HTERT RPE-1 (cell line): ENCODE data around the gene PEX10.

Experiments
- in situ Hi-C: fragments of 300-500 bp; cut with MboI; formaldehyde crosslinking; loops from 4 replicates; pipeline ENCODE4 v1.14.3; 2020; ENCODE audit warnings: low sequenced_read_pairs

The PEX10 gene

DNA sequence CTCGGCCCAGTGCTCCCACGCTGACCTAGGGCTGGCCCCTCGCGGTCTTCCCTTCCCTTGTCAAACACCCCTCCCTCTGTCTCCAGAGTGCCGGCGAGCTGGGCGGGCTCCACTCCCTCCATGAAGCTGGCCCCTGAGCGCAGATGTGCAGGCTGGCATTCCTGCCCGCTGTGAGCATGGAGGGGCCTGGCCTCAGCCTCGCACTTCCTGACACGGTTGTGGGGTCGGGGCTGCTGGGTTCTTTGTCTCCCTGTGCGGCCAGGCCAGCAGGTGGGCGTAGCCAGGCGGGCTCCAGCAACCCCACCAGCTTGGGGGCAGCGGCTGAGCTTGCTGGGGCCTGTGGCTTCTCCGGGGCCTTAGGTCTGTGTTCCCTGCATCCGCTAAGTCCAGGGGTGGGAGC, 14.2 kb upstream of the PEX10 start:
- in situ Hi-C loops, result no loop called here

DNA sequence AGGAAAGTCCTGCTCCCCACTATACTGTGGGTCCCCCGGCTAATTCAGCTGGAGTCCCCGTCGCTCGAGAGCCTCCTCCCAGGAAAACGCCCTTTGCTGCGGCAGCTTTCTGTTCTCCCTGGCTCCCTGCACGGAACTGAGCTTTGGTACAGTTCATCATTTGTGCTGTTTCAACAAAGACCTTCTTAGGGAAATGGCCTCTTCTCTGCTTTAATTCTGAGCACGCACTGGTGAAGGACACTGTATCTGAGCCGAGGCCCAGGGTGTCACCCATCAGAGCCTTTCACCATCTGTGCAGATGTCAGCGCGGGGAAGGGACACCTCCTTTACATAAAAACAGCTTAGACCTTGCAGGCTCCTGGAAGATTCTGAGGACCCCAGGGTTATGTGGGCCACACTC, 13.5 kb upstream of the PEX10 start:
- in situ Hi-C loops, result no loop called here

DNA sequence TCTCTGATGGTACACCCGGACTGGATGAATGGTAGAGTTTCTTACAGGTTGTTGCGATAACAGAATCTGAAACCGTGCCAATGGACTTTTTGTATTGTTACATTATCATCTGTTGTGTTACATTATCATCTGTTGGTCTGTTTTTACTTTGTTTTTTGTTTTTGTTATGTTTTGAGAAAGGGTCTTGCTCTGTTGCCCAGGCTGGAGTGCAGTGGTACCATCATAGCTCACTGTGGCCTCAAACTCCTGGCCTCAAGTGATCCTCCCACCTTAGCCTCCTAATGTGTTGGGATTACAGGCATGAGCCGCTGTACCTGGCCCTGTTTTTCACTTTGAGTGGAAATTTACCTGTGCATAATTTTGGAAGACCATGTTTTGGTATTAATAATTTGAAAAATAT, 10.2 kb upstream of the PEX10 start:
- in situ Hi-C loops, result no loop called here

DNA sequence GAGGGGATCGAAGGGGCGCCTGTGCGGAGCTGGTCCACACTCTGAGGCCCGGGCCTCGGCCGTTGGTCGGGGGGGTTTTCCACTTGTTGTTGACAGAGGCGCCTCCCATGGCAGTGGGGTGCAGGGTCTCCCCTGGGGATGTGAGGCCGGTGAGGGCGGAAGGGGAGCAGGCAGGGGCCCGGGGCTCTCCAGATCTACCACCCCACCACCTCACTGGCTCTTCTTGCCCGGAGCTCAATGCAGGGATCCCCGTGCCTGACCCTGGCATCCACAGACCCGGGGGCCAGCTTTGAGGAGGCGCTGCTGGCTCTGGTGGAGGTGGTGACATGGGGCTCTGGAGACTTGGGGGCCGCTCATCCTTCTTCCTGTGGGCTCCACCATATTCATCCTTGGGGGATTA, 7.1 kb upstream of the PEX10 start:
- in situ Hi-C loops, result no loop called here

DNA sequence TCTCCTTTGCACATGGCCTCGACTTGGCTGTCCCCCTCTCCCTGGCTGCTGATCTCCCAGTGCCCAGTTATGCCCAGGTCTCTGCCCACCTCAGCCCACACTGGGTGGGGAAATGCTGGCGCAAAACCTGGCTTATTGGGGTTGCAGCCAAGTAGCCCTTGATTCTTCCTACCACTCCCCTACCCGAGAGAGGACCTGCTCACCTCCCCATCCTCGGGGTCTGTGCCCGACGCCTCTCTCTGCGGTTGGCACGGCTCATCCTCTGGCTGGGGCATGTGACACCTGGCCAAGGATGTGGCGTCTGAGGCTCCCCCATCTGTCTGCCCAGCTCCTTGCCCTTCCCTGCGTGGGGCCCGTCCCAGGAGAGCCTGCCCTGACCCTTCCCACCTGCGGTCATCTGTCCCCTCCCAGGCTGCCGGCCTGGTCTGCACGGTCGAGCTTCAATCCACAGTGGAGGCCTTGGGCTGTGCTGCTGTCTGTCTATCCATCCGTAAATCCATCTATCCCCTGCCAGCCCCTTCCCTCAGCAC, 6.5 kb upstream of the PEX10 start:
- in situ Hi-C loops, result no loop called here

DNA sequence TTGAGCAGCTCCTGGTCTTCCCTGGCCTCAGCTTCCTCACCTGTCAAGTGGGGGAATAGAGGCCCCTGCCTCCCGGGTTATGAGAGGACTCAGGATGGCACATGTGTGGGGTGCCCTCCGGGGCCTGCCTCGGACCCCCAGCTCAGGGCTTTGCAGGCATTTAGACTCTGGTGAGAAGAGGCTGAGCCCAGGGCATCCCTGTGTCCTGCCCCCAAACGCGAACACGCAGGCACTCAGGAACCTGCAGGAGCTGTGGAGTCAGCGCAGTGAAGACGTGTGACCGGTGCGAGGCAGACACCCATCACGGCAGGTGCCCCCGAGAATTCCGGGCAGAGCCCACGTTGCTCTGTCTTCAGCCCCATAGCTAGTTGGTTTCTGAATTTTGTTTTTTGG, 5.5 kb upstream of the PEX10 start:
- in situ Hi-C loops, result no loop called here

DNA sequence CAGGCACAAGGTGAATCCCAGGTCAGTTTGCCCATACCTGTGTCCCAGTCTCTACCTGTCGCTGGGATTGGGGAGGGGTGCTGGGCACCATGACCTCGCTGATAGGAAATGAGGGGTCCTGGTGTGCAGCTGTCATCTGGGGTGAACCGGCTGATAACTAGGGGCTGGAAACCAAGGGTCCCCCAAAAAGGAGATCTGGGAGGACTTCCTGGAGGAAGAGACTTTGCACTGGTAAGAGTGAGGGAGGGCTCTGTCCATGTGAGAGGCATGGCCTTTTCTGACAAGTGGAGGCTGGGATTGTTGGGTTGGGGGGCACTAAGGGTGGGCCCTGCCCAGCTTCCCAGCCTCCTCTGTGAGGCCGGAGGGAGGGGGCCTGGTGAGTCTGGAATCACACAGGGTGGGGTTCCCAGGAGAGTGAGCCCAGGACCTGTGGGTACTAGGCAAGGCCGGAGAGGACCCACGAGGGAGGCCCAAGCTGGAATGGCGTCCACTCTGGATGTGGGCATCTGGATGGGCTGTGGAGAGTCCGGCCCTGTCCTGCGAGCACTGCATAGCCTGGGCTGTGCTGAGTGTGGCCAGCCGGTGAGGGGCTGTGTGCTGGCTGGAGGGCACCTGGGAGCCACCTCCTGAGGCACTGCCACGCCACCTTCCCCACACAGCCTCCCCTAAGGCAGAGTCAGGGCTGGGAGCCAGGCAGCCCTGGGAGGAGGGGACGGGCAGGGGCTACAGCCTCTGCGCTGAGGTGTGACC, 4.9 kb upstream of the PEX10 start:
- in situ Hi-C loops, result no loop called here

DNA sequence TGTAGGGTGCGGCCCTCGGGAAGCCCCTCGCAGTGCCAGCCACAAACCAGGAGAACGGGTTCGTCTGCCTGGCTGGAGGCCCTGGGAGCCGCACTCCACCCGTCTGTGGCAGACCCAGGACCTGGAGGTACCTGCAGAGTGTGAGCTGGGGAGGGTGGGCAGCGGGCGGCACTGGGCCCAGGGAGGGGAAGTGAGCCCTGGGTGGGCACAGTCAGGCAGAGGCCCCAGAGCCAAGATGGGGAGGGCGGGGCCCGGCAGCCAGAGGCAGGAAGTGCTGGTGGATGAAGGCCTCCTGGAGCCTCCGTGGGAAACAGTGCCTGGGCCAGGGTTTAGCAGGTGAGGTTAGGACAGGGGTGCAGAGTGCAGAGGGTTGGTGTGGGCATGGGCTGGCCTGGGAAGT, 4.0 kb upstream of the PEX10 start:
- in situ Hi-C loops, result no loop called here

DNA sequence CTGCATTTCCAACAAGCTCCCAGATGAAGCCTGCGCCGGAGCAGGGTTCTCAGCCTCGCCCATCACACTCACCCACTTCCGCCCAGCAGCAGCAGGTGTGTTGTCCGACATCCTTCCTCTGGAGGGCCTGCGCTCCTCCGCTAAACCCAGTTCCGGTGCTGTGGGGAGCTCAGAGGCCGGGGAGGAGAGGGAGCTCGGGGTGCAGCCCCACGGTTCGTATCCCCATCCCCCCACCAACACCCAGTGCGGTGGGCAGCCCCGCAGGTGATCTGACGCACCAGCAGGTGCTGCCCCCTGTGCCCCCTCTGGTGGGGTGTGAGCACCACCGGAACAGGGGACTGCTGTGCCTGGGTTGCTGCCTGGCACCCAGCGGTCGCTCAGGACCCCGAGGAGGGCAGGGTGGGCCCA, 3.4 kb upstream of the PEX10 start:
- in situ Hi-C loops, result no loop called here

DNA sequence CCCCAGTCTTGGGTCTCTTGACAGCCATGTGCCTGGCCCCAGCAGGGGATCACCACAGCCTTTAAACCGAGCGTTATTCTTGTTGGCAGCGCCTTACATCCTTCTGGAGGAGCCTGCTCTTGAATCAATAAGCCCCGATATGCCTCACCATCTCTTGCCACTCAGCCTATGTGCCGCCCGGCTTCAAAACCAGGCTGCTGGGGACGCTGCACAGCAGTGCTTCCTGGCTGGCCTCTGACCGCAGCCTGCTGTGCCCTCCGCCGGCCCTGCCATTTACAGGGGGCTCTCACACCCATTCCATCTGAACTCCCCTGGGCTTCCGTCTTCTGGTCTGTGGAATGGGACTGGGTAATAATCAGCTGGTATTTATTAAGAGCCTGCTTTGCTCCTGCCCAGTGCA, 3.0 kb upstream of the PEX10 start:
- in situ Hi-C loops, result no loop called here

DNA sequence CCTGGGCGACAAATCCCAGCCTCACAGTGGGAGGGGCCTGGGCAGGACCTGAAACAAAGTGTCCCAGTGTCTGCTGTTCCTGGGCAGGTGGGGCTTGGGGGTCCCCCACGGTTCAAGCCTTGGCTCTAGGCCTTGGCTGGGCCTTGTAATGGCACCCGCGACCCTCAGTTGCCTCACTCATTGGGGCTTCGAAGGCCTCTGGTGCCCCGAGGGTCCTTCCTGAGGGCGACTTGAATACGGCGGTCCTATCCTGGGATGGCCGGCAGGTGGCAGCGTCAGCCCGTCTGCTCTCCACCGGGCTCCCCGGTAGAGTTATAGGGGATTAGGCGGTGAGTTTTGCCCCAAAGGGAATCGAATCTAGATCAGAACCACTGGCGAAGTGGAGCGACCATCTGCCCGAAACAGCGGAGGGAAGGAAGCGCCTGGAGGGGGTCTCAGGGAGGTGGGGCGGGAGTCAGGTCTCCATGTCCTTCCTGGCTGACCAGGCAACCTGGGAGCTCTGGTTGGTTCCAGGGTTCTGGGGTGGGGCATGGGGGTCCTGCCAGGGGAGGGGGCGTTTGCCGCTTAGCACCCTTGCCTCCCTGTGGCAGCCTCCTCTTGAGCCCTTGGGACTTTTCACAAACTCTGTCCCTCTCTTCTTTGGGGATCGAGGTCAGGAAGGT, 2.1 kb upstream of the PEX10 start:
- in situ Hi-C loops, result no loop called here

DNA sequence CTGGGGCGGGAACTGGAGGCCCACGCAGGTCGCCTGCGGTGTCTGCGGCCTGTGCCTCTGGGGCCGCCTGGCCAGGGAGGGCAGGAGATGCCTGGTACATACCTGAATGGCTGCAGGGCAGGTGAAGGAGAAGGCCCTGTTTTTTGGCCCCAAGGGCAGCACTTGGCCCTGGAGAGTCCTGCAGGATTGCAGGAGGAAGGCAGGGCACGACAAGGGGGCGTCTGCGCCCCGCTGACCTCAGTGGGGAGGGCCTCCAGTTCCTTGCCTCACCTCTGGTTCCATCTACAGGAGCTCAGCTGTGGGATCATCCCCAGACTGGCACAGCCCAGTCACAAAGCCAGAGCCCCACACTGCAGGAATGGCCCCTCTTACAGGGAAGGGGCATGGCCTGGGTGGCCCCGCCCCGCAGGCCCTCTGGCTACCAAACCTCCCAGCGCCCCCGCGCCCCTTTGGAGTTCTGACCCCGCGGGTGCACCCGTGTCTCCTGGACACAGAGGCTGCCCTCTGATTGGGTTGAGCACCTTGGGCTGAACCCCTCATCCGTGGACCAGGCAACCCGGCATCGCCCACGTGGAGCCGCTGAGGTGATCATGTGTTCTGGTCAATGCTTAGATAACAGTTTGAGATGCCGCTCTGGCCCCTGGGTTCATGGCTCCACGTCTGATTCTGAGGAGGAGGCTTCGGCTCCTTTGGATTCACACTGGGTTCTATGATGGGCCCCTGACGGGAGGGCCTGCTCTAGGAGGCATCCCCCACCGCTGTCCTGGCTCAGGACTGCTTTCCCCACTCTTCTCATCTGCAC, 1.3 kb upstream of the PEX10 start:
- in situ Hi-C loops, result no loop called here

DNA sequence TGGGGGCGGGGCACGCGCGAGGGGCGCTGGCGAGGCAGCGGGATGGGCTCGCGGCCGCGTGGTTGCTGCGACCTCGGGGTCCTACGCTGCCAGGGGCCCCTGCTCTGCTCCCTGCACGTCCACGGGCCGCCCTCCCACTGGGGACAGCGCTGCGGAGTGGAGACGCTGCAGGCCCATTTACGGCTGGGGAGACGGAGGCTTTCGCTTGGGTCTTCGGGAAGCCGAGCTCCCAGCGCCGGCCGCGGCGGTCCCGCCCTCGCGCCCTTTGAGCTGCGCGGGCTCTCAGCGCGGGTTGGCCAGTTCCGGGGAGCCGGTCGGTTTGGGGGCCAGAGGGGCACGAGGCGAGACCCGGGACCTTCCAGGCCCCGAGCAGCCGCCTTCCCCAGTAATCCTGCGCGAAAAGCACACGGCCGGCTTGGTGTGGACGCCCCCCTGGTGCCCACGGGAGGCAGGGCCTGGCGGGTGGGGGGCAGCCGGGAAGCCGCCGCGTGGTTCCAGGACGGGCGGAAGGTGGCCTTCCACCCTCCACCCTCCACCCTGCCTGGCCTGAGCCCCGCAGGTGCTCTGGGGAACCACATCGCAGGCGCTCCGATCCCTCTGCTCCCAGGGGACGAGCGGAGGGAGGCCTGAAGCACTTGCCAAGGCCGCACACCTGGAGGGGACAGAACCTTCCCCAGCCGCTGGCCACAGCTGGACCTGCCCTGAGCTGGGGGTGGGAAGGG, 570 bp upstream of the PEX10 start:
- in situ Hi-C loops, result no loop called here

DNA sequence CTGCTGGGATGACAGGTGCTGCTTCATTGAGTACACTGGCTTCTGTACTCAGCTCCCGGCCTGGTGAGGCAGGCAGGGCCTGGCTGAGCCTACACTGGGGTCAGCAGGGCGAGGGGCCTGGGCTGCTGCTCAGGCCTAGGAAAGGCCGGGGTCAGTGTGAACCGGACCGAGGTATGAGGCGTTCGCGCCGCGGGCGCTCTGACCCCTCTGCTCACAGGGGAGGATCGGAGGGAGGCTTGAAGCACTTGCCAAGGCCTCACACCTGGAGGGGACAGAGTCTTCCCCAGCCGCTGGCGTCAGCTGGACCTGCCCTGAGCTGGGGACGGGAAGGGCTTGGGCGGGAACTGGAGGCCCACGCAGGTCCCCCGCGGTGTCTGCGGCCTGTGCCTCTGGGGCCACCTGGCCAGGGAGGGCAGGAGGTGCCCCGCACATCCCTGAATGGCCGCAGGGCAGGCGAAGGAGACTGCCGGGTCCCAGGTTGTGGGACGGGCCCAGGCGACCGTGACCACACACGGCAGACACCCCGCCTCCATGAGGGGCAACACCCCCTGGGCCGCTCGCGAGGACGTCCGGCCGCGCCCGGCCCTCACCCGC, 466 bp downstream of the PEX10 start:
- in situ Hi-C loops, result no loop called here

DNA sequence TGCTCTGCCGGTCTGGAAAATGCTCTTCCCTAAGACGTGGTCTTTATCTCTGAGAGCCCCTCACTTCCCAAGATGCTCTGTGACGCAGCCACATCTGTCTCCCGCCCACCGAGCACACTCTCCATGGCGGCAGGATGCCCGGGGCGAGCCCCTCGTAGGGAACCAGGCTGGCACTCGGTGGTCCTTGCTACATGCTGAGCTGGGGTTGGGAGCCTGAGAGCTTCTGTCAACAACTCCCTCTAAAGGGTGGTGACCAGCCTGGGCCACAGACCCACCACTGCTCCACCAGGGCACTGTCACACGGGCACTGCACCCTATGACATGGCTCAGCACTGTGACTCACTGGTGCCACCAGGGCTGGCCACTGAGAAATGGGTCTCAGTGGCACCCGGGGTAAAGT, 2.6 kb downstream of the PEX10 start:
- in situ Hi-C loops, result no loop called here

DNA sequence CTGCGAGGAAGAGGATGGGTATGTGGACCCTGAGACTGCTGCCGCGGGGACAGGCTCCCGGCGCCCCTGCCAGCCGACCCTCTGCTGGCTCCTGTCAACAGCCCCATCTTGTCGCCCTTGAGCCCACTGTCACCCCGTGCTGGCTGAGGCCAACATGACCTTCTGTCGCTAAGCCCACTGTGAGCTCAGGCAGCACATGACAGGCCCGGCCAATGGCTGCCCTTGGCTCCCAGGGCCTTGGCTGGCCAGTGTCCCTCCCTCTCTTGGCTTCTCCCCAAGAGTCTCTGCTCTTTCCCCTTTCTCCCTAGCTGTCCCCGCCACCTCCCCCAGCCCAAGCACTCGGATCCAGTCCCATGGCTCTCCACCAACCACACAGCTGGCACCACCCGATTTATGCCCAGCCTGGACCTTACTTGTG, 3.5 kb downstream of the PEX10 start:
- in situ Hi-C loops, result no loop called here

DNA sequence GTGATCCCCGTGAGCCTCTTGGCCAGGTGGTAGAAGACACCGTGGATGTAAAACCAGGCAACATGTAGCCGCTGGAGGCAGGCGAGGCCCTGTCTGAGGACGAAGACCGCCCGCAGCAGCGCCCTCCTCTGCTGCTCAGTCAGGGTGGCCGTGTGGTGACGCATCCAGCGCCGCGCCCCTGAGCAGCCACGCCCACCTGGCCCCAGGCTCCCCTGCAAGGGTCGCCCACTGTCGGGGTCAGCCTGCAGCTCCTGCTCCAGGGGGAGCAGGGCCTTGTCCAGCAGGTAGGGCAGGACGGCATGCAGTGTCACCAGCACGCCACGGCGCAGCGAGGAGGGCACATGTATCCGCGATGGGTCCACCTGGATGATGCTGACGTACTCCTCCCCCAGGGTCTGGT, 3.9 kb downstream of the PEX10 start:
- in situ Hi-C loops, result no loop called here

DNA sequence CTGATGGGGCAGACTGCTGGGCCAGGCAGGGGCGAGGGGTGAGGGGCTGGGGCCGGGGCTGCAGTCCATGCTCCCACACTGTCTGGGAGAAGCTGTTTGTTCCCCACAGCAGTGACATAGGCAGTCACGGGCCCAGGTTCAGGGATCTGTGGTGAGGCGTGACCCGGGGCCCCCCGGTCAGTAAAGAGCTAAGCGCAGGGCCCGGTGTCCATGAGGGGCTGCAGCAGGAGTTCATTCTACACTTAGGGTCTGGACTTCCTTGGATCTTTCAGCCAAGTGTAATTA, 4.4 kb downstream of the PEX10 start:
- in situ Hi-C loops, result no loop called here

DNA sequence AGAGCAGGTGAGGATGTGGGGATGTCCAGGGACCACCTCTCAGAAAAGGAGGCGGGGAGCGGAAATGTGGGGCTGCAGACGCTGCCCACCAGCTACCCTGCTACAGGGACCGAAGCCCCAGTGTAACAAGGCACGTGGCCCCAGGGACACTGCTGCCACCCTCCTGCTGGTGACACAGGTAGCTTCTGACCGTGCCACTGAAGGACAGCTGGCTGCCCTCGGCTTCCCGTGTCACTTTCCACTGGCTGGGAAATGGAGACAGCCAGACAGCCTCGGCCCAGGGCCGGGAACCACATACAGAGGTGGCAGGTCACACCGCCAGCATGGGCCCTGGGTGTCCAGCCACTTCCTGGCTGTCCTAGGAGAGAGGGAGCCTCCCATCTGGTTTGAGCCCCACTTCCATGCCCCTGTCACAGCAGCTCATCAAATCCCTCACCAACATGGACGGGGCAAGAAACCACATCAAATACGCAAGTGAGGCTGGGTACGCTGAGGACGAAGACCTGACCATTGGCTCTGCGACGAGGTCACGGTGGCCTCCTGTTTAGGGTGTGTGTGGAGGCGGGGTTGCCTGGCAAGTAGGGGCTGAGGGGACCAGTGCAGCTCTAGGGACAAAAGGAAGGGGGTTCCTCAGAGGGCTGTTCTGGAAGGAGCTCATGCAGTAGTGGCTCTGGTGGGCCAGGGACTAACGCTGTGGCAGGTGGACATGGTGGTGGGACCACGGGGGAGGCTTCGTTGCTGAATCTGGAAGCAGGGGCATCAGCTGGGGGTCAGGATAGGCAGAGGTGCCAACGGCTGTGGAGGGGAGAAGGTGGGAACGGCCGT, 5.0 kb downstream of the PEX10 start:
- in situ Hi-C loops, result no loop called here

DNA sequence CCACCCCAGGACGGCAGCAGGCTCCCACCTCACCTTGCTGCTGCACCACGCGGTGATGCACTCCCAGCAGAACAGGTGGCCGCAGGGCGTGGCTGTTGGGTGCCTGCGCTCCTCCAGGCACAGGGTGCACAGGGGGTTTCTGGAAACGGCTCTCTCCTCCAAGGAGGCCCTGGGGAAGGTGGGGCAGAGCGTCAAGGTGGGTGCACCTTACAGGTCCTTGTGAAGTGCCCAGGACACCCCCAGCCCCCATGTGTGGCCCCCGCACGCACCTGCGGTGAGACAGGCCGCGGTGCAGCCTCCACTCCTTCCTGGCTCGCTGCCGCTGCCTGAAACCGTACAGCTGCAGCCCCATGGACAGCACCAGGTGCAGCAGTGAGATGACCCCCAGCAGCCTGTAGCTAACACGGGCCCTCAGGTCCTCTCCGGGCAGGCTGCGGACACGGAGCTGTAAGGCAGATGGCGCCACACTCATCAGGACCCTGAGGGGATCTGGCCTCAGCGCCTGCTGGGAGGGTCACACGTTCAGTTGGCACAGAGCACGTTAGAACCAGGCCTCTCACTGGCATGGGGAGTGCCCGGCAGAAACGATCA, 5.8 kb downstream of the PEX10 start:
- in situ Hi-C loops, result no loop called here
